ENCODE results near the gene MGMT.

The MGMT gene

DNA sequence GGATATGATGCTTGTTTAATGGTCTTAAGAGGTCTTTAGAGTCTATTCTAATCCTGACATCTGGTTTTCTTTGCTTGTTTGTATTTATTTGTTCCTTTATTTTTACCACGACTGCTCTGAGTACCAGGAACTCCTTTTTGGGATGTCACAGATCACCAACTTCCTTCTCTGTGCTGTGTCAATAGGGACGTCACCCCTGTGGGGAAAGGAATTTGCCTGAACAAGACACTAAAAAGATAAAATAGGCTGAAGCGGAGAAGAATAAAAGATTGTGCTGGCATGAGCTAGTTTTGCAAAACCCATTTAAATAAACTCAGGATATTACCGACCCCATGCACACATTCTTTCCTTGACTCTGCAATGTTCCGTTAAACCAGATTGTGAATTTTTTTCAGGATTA, 27.7 kb downstream of the MGMT start:
- no peak for DNase-seq (ENCODE audit: low read depth in 2 of 2)

DNA sequence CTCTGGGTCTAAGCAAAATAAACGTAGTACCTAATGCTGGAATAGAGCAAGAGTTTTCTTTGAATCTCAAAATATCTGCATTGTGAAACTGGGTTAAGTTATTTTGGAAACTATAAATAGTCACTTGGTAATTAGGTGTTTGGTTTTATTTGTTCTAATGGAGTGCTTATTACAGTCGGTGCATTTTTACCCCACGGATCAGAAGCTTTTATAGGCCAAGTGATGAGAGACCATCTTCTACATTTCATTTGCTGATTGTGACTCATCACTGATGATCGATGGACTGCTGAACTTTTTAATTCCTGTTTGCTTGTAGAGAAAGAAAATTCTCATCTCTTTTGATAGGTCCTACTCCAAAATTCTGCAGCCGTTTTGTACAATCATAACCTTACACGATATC, 28.2 kb downstream of the MGMT start:
- DNase-seq (ENCODE audit: low read depth in 2 of 2): no peak

DNA sequence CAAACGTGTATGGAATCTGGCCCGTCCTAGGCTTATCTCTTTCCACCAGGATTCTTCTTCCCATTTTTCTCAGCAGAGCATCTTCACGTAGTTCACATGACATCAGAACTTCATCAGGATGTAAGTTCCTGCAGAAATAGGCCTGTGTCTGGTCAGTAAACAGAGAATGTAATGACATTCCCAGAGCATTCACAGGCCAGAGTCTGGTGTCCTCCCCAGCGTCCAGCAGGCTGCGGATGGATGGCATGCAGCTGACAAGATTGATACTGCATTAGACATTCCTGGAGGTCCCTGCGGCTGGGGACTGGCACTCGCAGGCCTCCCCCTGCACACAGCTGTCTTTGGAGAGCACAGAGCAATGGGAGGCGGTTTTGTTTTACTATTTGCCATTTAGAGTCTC, 28.7 kb downstream of the MGMT start:
- no peak for DNase-seq (ENCODE audit: low read depth in 2 of 2)

DNA sequence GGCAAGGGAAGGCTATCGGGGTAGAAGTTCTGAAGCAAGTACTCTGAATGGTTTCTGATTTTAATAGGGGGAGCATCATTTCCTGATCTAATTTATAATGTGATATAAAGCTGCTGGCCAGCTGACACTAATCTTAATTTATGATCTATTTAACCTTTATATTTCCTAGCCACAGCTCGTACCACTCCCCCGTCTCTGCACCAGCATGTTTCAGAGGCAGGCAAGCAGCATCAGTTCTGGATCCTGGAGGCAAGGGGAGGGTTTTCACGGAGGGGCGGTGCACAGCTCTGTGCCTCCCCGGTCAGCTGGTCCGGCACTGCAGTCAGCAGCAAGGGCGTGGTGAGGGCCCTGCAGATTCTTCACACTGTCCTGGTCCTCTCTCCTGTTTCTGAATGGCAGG, 30.0 kb downstream of the MGMT start:
- no peak for DNase-seq (ENCODE audit: low read depth in 2 of 2)

DNA sequence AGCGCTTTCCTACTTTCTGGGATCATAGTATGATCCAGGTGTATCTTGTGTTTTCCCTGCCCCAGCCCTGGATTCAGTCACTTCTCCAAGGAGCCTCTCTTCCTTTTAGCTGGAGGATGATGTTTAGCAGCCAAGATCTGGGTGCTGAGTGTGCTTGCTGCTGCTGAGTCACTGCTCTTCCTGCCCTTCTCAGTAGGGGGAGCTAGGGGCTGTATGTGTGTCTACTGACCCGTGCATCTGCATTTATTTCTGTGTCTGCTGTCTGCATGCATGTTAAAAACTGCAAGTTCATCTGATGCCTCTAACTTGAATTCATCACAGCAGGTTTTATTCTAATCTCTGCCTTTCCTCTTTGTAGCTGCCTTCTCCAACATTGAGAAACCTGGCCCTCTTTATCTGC, 31.6 kb downstream of the MGMT start:
- DNase-seq (ENCODE audit: low read depth in 2 of 2): no peak

DNA sequence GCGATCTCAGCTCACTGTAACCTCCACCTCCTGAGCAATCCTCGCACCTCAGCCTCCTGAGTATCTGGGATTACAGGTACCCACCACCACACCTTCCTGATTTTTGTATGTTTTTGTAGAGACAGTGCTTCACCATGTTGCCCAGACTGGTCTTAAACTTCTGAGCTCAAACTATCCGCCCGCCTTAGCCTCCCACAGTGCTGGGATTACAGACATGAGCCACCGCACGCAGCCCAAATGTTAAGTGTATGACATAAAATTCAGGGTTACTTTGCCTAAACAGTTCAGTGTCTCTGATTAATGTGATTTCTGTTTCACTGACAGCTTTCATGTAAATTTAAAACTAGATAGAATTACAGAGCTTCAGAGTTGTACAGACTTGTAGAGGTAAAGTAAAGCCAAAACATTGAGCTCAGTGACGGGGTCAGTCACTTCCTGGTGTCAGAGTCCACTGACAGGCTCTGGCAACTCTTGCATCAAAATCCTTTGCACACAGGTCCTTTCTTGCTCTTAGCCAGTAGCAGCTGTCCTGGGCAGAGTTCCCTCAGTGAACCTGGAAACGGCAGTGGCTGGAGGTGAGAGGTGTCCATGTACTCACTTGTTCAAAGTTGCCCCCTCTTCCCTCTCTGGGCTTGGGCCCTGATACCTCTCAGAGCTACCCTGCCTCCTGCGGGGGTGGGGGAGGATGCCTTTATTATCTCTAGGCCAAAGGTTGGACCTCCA, 33.7 kb downstream of the MGMT start:
- DNase-seq (ENCODE audit: low read depth in 2 of 2): no peak

DNA sequence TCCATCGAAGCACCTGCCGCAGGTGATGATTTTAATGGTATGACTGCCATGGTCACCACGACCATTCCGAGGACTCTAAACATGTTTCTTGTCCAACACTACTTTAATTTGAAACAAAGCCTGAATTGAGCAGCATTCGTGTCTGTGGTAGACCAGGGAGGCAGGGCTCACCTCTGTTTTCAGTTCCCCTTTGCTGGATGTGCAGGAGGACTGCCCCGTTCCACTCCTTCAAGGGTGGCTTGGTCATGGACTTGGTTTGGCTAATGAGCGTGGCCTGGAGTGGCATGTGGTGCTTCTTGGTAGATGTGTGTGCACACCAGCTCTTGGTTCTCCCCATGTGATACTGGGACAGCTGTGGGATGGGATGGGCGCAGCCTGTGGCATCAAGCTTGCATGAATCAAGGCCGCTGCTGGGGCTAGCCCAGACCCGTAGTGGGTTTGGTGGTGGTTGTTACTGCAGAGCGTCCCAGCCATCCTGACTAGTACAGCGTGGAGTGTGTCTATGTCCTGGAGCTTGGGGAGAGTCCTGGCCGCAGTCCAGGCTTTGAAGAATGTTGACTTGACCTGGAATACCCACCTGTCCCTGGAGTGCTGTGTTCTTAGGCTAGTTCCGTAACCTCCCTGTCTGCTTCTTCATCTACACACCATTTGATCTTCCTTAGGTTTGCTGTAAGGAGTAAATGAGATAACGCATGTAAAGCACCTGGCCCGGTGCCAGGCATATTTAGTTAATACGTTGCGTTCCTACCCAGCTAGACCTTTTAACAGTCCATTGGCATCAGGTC, 34.8 kb downstream of the MGMT start:
- no peak for DNase-seq (ENCODE audit: low read depth in 2 of 2)

DNA sequence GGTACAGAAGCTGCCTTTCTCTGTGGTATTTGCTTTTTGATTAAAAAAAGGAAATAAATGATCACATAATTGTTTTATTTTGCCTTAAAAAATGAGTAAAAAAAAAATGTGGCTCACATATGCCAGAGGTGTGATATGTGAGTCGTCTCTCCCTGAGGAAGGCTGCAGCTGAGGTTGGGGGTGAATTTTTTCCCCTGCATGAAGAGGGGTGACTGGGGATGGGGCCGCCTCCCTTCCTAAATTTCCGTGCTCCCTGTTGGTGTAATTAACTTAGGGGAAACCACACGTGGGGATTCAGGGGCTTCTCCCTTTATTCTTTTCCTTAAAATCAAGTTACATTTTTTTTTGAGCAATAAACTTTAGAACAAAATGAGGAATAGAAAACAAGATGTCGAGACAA, 35.4 kb downstream of the MGMT start:
- no peak for DNase-seq (ENCODE audit: low read depth in 2 of 2)

DNA sequence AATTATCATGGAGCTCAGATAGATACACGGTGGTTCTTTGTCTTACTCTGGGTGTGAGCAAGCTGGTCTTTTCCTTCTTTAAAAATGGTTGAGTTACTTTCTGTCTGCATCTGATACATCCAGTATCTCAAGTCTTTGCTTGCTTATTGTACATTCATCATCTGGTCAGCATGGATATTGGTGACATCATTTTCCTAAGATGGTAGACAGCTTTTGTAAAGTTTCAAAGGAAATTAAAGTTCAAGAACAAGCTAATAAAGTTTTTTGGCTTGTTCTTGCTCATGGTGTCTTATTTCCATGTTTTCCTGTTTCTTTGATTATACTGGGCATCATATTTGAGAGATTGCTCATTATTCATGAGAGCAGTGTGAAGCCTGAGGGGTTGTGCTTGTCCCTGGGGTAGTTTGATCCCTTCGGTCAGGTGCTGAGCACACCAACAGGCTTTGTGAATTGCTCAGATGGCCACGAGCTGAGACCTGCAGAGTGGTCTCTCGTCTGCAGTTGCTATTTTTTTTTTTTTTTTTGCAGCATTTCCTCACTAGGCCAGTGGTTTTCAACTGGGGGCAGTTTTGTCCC, 38.5 kb downstream of the MGMT start:
- DNase-seq (ENCODE audit: low read depth in 2 of 2): no peak

DNA sequence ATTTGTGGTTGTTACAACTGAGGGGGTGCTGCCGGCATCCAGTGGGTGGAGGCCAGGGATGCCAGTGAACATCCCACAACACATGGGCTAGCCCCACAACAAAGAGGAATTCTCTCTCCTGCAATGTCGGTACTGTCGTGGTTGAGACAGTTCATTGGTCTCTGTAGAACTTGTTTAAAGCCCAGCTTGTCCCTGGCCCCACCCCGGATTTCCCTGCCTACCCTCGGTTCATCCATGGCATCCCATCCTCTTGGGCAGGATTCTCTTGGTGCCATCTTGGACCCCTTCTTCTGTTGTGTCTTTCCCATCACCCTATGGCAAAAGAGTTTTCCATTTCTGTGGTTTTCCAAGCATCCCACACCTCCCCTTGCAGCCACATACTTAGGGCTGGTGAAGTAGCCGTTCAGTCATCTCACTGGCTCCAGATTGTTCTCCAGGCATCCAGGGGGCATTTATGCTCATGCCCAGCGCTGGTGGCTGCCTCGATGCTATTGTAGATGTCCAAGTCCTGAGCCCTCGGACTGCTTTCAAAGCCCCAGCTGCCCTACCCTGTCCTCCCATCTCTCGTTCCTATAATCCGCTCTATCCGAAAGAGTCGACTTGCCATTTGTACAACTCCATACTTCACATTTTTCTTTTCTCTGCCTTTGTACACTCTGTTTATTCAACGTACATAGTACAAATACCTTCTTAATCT, 39.2 kb downstream of the MGMT start:
- no peak for DNase-seq (ENCODE audit: low read depth in 2 of 2)

DNA sequence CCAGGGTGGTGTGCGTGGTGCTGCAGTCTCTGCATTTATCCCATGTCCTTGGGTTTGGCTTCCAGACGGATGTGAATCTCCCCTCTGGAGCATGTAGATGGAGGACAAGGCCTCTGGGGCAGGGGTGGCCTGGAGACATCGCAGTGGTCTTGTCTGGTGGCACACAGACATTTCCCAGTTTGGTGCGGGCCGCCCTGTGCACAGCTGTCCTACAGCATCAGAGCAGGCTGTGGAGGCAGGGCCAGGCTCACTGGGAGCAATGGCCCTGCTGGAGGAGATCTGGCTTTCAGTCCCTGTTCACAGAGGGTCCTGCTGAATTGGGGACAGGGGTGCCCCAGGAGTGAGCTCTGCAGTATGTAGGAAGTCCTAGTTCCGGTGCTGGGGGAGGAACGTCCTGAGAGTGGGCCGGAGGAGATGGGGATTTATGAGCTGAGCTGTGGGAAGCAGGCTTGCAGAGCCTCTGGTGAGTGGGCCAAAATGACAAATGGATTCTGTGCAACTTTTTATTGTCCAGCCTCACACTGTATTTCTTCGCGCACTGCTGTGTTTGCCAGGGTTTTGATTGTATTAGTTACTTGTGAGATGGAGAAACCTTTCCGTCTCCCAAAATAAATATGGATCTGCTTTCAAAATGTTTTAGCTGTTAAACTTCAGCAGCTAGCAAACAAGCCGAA, 40.3 kb downstream of the MGMT start:
- no peak for DNase-seq (ENCODE audit: low read depth in 2 of 2)

DNA sequence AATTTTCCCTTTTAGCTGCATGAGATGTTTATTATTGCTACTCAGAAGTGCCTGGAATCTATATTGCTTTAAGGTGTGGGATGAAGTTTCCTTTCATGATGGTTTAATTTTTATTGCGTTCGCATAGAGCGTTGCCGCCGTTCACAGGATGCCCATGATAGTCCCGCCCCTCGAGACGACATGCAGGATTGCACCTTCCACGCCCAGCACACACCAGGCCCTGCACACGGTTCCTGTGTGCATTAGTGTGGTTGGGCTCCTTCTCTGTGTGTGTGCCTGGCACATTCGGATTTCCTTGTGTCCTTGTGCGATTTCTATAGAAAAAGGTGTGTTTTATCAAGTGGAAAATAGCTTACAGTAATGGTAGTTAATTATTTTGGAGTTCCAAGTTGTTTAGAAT, 42.1 kb downstream of the MGMT start:
- DNase-seq (ENCODE audit: low read depth in 2 of 2): no peak

DNA sequence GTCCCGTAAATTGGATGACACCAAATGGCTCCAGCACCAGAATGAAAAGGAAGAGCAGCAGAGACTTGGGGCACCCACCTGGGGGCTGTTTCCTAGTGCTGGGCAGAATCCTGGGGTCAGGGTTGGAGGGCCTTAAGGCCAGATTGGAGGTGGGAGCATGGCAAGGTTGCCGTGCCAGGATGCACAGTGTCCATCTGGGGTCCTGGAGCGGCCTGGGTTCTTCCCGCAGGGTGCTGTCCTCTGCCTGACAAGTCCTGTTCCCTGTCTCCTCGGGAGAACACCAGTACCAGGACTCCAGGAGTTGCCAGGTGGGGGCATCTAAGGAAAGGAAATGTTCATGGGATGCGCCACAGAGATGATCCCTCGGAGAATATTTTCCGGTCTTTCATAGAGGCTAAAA, 42.8 kb downstream of the MGMT start:
- DNase-seq (ENCODE audit: low read depth in 2 of 2): no peak

DNA sequence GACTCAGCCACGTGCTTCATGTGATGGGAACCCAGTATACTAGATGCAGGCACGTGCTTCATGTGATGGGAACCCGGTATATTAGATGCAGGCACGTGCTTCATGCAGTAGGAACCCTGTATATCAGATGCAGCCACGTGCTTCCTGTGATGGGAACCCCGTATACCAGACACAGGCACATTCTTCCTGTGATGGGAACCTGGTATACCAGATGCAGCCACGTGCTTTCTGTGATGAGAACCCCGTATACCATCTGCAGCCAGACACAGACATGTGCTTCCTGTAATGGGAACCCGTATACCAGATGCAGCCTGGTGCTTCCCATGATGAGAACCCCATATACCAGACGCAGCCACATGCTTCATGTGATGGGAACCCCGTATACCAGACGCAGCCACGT, 44.0 kb downstream of the MGMT start:
- no peak for DNase-seq (ENCODE audit: low read depth in 2 of 2)

DNA sequence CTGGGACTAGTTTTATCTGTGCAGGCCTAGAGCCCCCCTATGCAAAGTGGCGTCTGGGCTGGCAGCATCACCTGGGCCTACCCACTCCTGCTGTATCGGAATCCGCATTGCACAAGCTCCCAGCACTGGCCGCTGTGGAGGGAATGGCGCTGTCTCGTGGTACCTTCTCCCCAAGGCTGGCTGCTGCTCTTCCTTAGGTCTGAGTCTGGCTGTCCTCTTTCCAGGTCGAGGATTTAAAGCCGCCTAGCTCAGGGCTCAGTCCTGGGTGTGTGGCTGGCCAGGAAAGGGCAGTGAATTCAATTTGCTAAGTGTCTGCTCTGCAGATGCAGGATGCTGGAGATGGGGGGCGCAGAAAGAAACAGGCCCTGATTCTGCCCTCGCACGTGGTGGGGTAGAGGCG, 44.7 kb downstream of the MGMT start:
- DNase-seq (ENCODE audit: low read depth in 2 of 2): no peak

DNA sequence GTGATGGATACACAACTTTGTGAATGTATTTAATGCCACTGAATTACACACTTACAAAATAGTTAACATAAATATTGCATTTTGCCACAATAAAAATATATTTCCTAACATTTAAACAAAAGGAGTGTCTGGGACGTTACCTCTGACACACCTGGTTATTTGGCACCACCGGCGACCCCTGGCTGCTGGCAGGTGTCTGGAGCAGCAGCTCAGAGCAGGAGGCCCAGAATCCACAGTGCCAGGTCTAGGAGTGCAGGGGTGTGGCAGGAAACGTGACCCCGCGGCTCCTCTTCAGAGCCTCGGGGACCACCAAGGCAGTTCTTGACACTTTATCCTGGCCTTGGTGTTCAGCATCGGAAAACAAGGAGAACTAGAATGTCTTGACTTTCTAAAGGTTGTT, 46.3 kb downstream of the MGMT start:
- DNase-seq (ENCODE audit: low read depth in 2 of 2): no peak

DNA sequence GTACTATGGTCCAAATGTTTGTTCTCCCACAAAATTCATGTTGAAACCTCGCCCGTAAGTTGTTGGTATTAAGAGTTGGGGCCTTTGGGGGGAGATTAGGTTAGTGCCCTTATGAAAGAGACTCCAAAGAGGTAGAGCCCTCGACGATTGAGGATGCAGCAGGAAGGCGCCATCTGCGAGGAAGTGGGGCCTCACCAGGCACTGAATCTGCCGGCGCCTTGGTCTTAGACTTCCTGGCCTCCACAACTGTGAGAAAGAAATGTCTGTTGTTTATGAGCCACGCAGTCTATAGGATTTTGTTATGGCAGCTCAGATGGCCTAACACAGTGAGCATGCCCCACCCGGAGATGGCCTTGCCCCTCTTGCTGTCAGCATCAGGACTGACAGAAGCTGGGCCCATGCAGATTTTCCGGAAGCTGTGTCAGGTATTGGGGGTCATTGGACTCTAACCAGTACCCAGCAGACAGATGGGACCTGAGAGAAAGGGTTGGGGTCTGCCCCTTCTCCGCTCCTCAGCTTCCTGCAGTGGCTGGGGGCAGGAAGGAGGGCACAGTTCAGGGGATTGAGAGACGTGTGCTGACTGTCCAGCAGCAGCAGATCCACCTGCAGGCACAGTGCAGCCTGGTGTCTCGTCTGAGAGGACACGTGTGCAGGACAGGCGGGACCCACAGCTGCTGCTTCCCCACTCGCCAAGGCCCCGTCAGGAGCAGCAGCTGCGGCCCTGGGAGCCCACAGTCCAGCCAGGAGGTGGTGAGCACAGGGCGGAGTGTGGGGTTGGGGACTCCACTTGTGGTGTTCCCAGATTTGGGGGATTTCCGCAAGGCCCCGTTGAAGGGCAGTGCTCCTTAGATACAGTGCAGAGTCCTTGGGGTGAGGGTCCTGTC, 47.8 kb downstream of the MGMT start:
- DNase-seq (ENCODE audit: low read depth in 2 of 2): no peak

DNA sequence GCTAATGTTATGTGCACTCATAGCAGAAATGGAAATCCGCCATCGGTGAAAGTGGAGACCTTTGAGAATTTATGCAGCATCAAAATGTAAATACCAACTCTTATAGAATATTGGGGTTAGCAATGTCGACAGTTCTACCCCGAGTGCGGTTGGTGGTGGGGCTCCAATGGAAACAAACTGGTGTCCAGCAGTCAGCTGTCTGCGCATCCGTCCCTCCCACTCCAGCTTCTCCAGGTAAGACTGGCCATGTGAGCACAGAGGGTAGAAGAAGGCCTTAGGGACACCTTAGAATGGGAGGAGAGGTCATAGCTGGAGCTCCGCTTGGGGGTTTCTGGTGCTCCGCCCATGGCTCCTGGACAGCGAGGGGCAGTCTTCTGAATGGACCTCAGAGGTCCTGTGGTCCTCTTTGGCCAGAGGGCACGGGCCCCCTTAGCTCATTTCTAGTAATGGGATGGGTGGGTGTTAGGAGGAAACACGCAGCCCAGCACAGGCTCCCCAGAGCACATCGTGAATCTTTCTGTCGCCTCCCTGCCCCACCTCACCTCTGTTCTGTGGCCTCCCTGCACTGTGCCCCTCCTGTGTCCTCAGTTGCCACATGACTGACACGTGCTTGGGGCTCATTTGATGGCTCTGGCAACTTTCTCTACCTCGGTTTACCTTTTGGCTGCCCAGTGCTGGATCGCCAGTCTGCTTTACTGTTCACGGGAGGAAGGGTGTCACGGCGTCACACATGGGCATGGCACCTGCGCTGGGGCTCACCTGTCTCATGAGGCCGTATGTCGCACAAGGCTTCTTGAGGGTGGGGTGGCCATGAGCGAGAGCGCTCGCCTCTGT, 50.0 kb downstream of the MGMT start:
- DNase-seq (ENCODE audit: low read depth in 2 of 2): no peak

DNA sequence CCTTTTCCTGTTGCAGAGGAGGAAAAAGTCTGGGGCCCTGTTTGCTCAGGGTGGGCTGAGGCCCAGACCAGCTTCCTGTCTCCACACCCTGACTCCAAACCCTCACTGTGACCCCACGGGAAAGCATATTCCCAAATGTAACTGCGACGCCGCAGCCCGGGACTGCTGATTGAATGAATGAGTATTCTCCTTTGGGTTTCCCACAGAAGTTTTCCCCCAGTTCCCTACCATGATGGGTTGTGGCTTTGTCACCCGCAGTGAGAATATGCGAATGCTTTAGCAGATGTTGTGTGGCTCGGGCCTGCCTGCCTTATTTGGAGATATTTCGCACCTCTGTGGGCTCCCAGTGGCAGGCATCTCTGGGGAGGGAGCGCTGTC, 50.6 kb downstream of the MGMT start:
- DNase-seq (ENCODE audit: low read depth in 2 of 2): peak; percentile 2 to 4

DNA sequence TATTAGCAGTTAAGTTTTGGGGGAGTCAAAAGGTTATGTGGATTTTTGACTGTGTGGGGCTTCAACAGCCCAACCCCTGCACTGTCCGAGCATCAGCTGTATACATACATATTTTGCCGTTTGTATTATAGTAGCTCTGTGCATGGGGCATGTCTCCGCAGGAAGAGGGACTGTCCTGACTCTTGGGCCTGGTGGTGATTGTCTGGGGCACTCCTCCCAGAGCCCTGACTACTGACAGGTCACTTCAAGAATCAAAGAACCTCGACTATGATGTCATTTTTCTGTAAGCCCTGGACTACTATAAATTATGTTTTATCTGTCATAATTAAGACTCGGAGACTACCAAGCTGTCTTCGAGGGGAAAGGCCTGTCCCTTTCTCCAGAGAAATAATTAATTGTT, 51.8 kb downstream of the MGMT start:
- DNase-seq (ENCODE audit: low read depth in 2 of 2): no peak
